B cell (primary cell): Measurements from ENCODE around the gene ZNF358.

Source experiments
- CTCF ChIP-seq: fragments of 200-600 bp; IDR thresholded peaks from one replicate; pipeline ENCODE4 v1.8.0; 2022; ENCODE audit warnings: antibody characterized with exemption, mild to moderate bottlenecking
- EZH2 ChIP-seq: IDR thresholded peaks from 2 replicates; pipeline ENCODE4 v1.6.1; 2012; ENCODE audit warnings: borderline replicate concordance, low read depth, mild to moderate bottlenecking, moderate library complexity, low read length; ENCODE audit not compliant: insufficient read depth, poor library complexity, severe bottlenecking

GRCh38 chr19:7535998-7536695 lies 20.2 kb downstream of the ZNF358 start:
- TF ChIP-seq EZH2 (no peak), CTCF (no peak)
